Measurements from ENCODE around the gene AP1M2. TPM values are rescaled to one million over a fixed set of nuclear protein-coding genes. Genes with fewer than 3 reads are reported as not detected.
"Not testable (repeated sequence)": the region's sequence is repeated elsewhere in the genome, so short reads cannot be mapped to it uniquely, and the experiment has no call there.

AP1M2 gene
- total RNA-seq, 1 donor from 2014 or later, result not detected

- no peak for ATAC-seq (ENCODE audit: poor library complexity)
- DNase-seq, result no peak
- intact Hi-C loops (cut with DNase I), result loop anchor here (5.0 kb wide), 1 partner anchor 166 kb away; the partner anchor contains the start of gene CDC37
Observed at GRCh38 chr19:10568062-10568825, 18.9 kb downstream of the AP1M2 start.

GRCh38 chr19:10567656-10568055 is 19.5 kb downstream of the AP1M2 start:
- DNase-seq (no peak), ATAC-seq (ENCODE audit: poor library complexity) (no peak)
- intact Hi-C loops (cut with DNase I), result loop anchor here (5.0 kb wide), 1 partner anchor 165 kb away; the partner anchor contains the start of gene CDC37

- DNase-seq (no peak), ATAC-seq (ENCODE audit: poor library complexity) (no peak)
- intact Hi-C loops (cut with DNase I), result loop anchor here (5.0 kb wide), 1 partner anchor 165 kb away; the partner anchor contains the start of gene CDC37
Observed at GRCh38 chr19:10566658-10567410, 20.3 kb downstream of the AP1M2 start.

- DNase-seq (no peak), ATAC-seq (ENCODE audit: poor library complexity) (no peak)
- intact Hi-C loops (cut with DNase I), result loop anchor here (5.0 kb wide), 1 partner anchor 164 kb away; the partner anchor contains the start of gene CDC37
Observed at GRCh38 chr19:10566408-10566657, 20.8 kb downstream of the AP1M2 start.

GRCh38 chr19:10565567-10566407 is 21.3 kb downstream of the AP1M2 start, which contains the start of gene KRI1:
TSS of gene KRI1 (minus strand) at chr19:10566010. CDS start at chr19:10565999, 11 bp downstream.
- DNase-seq, result peak; percentile 100
- peak; percentile 87 for ATAC-seq (ENCODE audit: poor library complexity)
- intact Hi-C loops (cut with DNase I), result loop anchor here (5.0 kb wide), 1 partner anchor 163 kb away; the partner anchor contains the start of gene CDC37

- intact Hi-C loops (cut with DNase I), result loop anchor here (5.0 kb wide), 1 partner anchor 163 kb away; the partner anchor contains the start of gene CDC37
- ATAC-seq (ENCODE audit: poor library complexity) (no peak), DNase-seq (peak; percentile 68)
Observed at GRCh38 chr19:10565028-10565566, 22.0 kb downstream of the AP1M2 start.

GRCh38 chr19:10562609-10563008 is 24.5 kb downstream of the AP1M2 start:
- intact Hi-C loops (cut with DNase I), result no loop called here
- DNase-seq, result no peak
- ATAC-seq (ENCODE audit: poor library complexity), result no peak

GRCh38 chr19:10560154-10560553 is 27.0 kb downstream of the AP1M2 start:
- intact Hi-C loops (cut with DNase I), result no loop called here
- DNase-seq, result no peak
- no peak for ATAC-seq (ENCODE audit: poor library complexity)

GRCh38 chr19:10557603-10558197 is 29.4 kb downstream of the AP1M2 start:
- ATAC-seq (ENCODE audit: poor library complexity) (no peak), DNase-seq (no peak)
- intact Hi-C loops (cut with DNase I), result no loop called here

GRCh38 chr19:10555610-10555973 is 31.5 kb downstream of the AP1M2 start:
- intact Hi-C loops (cut with DNase I), result no loop called here
- ATAC-seq (ENCODE audit: poor library complexity) (no peak), DNase-seq (no peak)

GRCh38 chr19:10554760-10555609 is 32.1 kb downstream of the AP1M2 start:
- intact Hi-C loops (cut with DNase I), result no loop called here
- no peak for ATAC-seq (ENCODE audit: poor library complexity)
- no peak for DNase-seq

- ATAC-seq (ENCODE audit: poor library complexity), result peak; percentile 6
- no peak for DNase-seq
- intact Hi-C loops (cut with DNase I), result no loop called here
Observed at GRCh38 chr19:10553943-10554381, 33.1 kb downstream of the AP1M2 start.

- intact Hi-C loops (cut with DNase I), result no loop called here
- no peak for DNase-seq
- ATAC-seq (ENCODE audit: poor library complexity), result peak; percentile 13
Observed at GRCh38 chr19:10553087-10553667, 33.9 kb downstream of the AP1M2 start.

- ATAC-seq (ENCODE audit: poor library complexity) (peak; percentile 18), DNase-seq (no peak)
- intact Hi-C loops (cut with DNase I), result no loop called here
Observed at GRCh38 chr19:10552510-10553053, 34.5 kb downstream of the AP1M2 start.

- intact Hi-C loops (cut with DNase I), result no loop called here
- no peak for ATAC-seq (ENCODE audit: poor library complexity)
- DNase-seq, result no peak
Observed at GRCh38 chr19:10551698-10552301, 35.3 kb downstream of the AP1M2 start.

- DNase-seq; intact Hi-C loops (cut with DNase I); ATAC-seq (ENCODE audit: poor library complexity): not testable (repeated sequence)
Observed at GRCh38 chr19:10551006-10551405, 36.1 kb downstream of the AP1M2 start.

Data from Right ventricle myocardium superior (tissue), 1 donor.